ENCODE measurements around the gene SNX6. TPM values are rescaled to one million over a fixed set of nuclear protein-coding genes. Genes with fewer than 3 reads are reported as not detected.

SNX6 gene
- total RNA-seq, 1 experiment from 2014 or later: 72.5 TPM

GRCh38 chr14:34676516-34677211, 46.7 kb upstream of the SNX6 start:
- CTCF ChIA-PET: interaction anchor here (0.6 to 8.2 kb wide), 3 partner anchors 23 to 111 kb away, joined by 3 to 126 read pairs (median 4); no protein-coding TSS in a partner anchor
- no TSS peak for BruUV-seq (replicated peaks)
- H3K27ac Mint-ChIP-seq (ENCODE audit: low read depth, unreplicated experiment): no peak overlapping the region

GRCh38 chr14:34673702-34674101, 43.8 kb upstream of the SNX6 start:
- BruUV-seq (replicated peaks): no TSS peak
- no peak for TF ChIP-seq CTCF (IDR thresholded peaks at IDR 0.05; ENCODE audit: unreplicated experiment)
- CTCF ChIA-PET: interaction anchor here (0.7 to 8.2 kb wide), 17 partner anchors 10 to 749 kb away, joined by 3 to 126 read pairs (median 7); partner anchors contain the start of gene CFL2
- Mint-ChIP-seq H3K27me3 (ENCODE audit: insufficient read depth, unreplicated experiment) (no peaks in the 10 kb centered on the region), H3K4me1 (ENCODE audit: insufficient read depth, unreplicated experiment) (peaks cover 10% of the 10 kb centered on the region), H3K36me3 (ENCODE audit: insufficient read depth, unreplicated experiment) (no peaks in the 10 kb centered on the region), H3K9me3 (ENCODE audit: unreplicated experiment) (no peaks in the 10 kb centered on the region), H3K4me3 (ENCODE audit: unreplicated experiment) (no peak overlapping the region), H3K27ac (ENCODE audit: low read depth, unreplicated experiment) (no peak overlapping the region)
- no peak for DNase-seq (ENCODE audit: unreplicated experiment)
- intact Hi-C loops (cut with micrococcal nuclease): loop anchor here (2.0 kb wide), 2 partner anchors 201 to 739 kb away; partner anchors contain the start of gene BAZ1A
- POLR2A ChIA-PET: interaction anchor here (1.1 to 3.6 kb wide), 2 partner anchors 44 to 49 kb away, joined by 4 to 15 read pairs; no protein-coding TSS in a partner anchor

More at GRCh38 chr14:34676516-34677211, 46.7 kb upstream of the SNX6 start:
- intact Hi-C loops (cut with micrococcal nuclease): loop anchor here (5.0 kb wide), 1 partner anchor 36 kb away; the partner anchor contains the start of gene CFL2
- no peaks in the 10 kb centered on the region for H3K27me3 Mint-ChIP-seq (ENCODE audit: insufficient read depth, unreplicated experiment)
- DNase-seq (ENCODE audit: unreplicated experiment): no peak
- no peak overlapping the region for H3K4me3 Mint-ChIP-seq (ENCODE audit: unreplicated experiment)
- no peak for TF ChIP-seq CTCF (IDR thresholded peaks at IDR 0.05; ENCODE audit: unreplicated experiment)
- POLR2A ChIA-PET: interaction anchor here (1.0 to 2.2 kb wide), 2 partner anchors 24 to 35 kb away, joined by 4 to 15 read pairs; no protein-coding TSS in a partner anchor
- H3K9me3 Mint-ChIP-seq (ENCODE audit: unreplicated experiment): no peaks in the 10 kb centered on the region
- peaks cover 10% of the 10 kb centered on the region for H3K4me1 Mint-ChIP-seq (ENCODE audit: insufficient read depth, unreplicated experiment)
- H3K36me3 Mint-ChIP-seq (ENCODE audit: insufficient read depth, unreplicated experiment): peaks cover 5% of the 10 kb centered on the region

- H3K4me1 Mint-ChIP-seq (ENCODE audit: insufficient read depth, unreplicated experiment): no peaks in the 10 kb centered on the region
- CTCF ChIA-PET: interaction anchor here (0.6 to 8.2 kb wide), 16 partner anchors 9 to 425 kb away, joined by 3 to 126 read pairs (median 8); partner anchors contain the start of gene CFL2
- H3K36me3 Mint-ChIP-seq (ENCODE audit: insufficient read depth, unreplicated experiment): no peaks in the 10 kb centered on the region
- no peak for TF ChIP-seq CTCF (IDR thresholded peaks at IDR 0.05; ENCODE audit: unreplicated experiment)
- no peaks in the 10 kb centered on the region for H3K9me3 Mint-ChIP-seq (ENCODE audit: unreplicated experiment)
- POLR2A ChIA-PET: interaction anchor here (0.6 to 3.6 kb wide), 5 partner anchors 9 to 203 kb away, joined by 3 to 15 read pairs (median 4); partner anchors contain the start of gene BAZ1A
- no peaks in the 10 kb centered on the region for H3K27me3 Mint-ChIP-seq (ENCODE audit: insufficient read depth, unreplicated experiment)
- no peak for DNase-seq (ENCODE audit: unreplicated experiment)
- H3K4me3 Mint-ChIP-seq (ENCODE audit: unreplicated experiment): no peak overlapping the region
- intact Hi-C loops (cut with micrococcal nuclease): loop anchor here (1.0 to 2.0 kb wide), 3 partner anchors 52 to 741 kb away; partner anchors contain the start of gene BAZ1A
- no TSS peak for BruUV-seq (replicated peaks)
- H3K27ac Mint-ChIP-seq (ENCODE audit: low read depth, unreplicated experiment): no peak overlapping the region
Measured at GRCh38 chr14:34671716-34672115, 41.8 kb upstream of the SNX6 start.

GRCh38 chr14:34668111-34668510, 38.2 kb upstream of the SNX6 start:
- H3K27ac Mint-ChIP-seq (ENCODE audit: low read depth, unreplicated experiment): no peak overlapping the region
- POLR2A ChIA-PET: no interaction called here
- H3K27me3 Mint-ChIP-seq (ENCODE audit: insufficient read depth, unreplicated experiment): no peaks in the 10 kb centered on the region
- no peaks in the 10 kb centered on the region for H3K36me3 Mint-ChIP-seq (ENCODE audit: insufficient read depth, unreplicated experiment)
- H3K4me3 Mint-ChIP-seq (ENCODE audit: unreplicated experiment): no peak overlapping the region
- H3K4me1 Mint-ChIP-seq (ENCODE audit: insufficient read depth, unreplicated experiment): peaks cover 12% of the 10 kb centered on the region
- no peak for DNase-seq (ENCODE audit: unreplicated experiment)
- no TSS peak for BruUV-seq (replicated peaks)
- TF ChIP-seq CTCF (IDR thresholded peaks at IDR 0.05; ENCODE audit: unreplicated experiment): no peak
- H3K9me3 Mint-ChIP-seq (ENCODE audit: unreplicated experiment): no peaks in the 10 kb centered on the region
- CTCF ChIA-PET: interaction anchor here (1.0 kb wide), 1 partner anchor 746 kb away, joined by 3 read pairs; no protein-coding TSS in a partner anchor
- intact Hi-C loops (cut with micrococcal nuclease): no loop called here

All from MCF 10A (cell line).